ENCODE data around the gene CARF. TPM values are rescaled to one million over a fixed set of nuclear protein-coding genes. Genes with fewer than 3 reads are reported as not detected.
"Not testable (repeated sequence)": the region's sequence is repeated elsewhere in the genome, so short reads cannot be mapped to it uniquely, and the experiment has no call there.

Gene CARF
- total and polyA plus RNA-seq, 12 donors, result 1.9 to 27.9 (median 10.1) TPM

GRCh38 chr2:202950592-202950991 lies 38.5 kb downstream of the CARF start:
- WGBS, 4 donors, result 47 to 55% (median 51%) methylated on average over 2 of the region's 2 CpGs
- peaks cover 0 to 12% of the 10 kb centered on the region in 2 donors for H3K36me3 ChIP-seq (replicated peaks in 1 of 2)
- intact Hi-C loops (cut with DNase I), result no loop called here

GRCh38 chr2:202960524-202960923 lies 48.4 kb downstream of the CARF start:
- TF ChIP-seq POLR2A (IDR thresholded peaks at IDR 0.05), result no peak
- no peak for TF ChIP-seq CTCF (IDR thresholded peaks at IDR 0.05)
- H3K9me3 ChIP-seq (replicated peaks in 1 of 3), result no peaks in the 10 kb centered on the region
- H3K27ac ChIP-seq, result no peak overlapping the region
- H3K36me3 ChIP-seq (replicated peaks in 1 of 2), result peaks cover 0 to 11% of the 10 kb centered on the region in 2 donors
- no peaks in the 10 kb centered on the region for H3K27me3 ChIP-seq
- 93 to 98% (median 96%) methylated on average over 6 of the region's 6 CpGs for WGBS, 4 donors
- no peaks in the 10 kb centered on the region for H3K4me1 ChIP-seq (replicated peaks in 1 of 2)
- intact Hi-C loops (cut with DNase I), result no loop called here
- no peak for DNase-seq
- H3K4me3 ChIP-seq, result no peak overlapping the region

More at GRCh38 chr2:202950592-202950991, 38.5 kb downstream of the CARF start:
- no peaks in the 10 kb centered on the region for H3K27me3 ChIP-seq
- DNase-seq, result no peak
- TF ChIP-seq CTCF (IDR thresholded peaks at IDR 0.05), result no peak
- TF ChIP-seq POLR2A (IDR thresholded peaks at IDR 0.05), result no peak
- H3K4me3 ChIP-seq, result no peak overlapping the region
- no peaks in the 10 kb centered on the region for H3K9me3 ChIP-seq (replicated peaks in 1 of 3)
- H3K27ac ChIP-seq, result no peak overlapping the region
- H3K4me1 ChIP-seq (replicated peaks in 1 of 2), result no peaks in the 10 kb centered on the region

- no peak for DNase-seq
- WGBS, 4 donors, result 95 to 98% (median 96%) methylated on average over 4 of the region's 4 CpGs
- no peaks in the 10 kb centered on the region for H3K4me1 ChIP-seq (replicated peaks in 1 of 2)
- no peak overlapping the region for H3K4me3 ChIP-seq
- H3K27ac ChIP-seq, result no peak overlapping the region
- H3K27me3 ChIP-seq, result no peaks in the 10 kb centered on the region
- intact Hi-C loops (cut with DNase I), result no loop called here
- TF ChIP-seq CTCF (IDR thresholded peaks at IDR 0.05) (no peak), POLR2A (IDR thresholded peaks at IDR 0.05) (no peak)
- H3K36me3 ChIP-seq (replicated peaks in 1 of 2), result no peaks in the 10 kb centered on the region
- H3K9me3 ChIP-seq (replicated peaks in 1 of 3), result no peaks in the 10 kb centered on the region
Measured at GRCh38 chr2:202963712-202964111, 51.6 kb downstream of the CARF start.

- 46 to 63% (median 52%) methylated on average over 5 of the region's 5 CpGs for WGBS, 4 donors
- TF ChIP-seq POLR2A (IDR thresholded peaks at IDR 0.05), result no peak
- no peak for TF ChIP-seq CTCF (IDR thresholded peaks at IDR 0.05)
- no peak overlapping the region for H3K4me3 ChIP-seq
- H3K9me3 ChIP-seq (replicated peaks in 1 of 3), result no peaks in the 10 kb centered on the region
- intact Hi-C loops (cut with DNase I), result no loop called here
- no peaks in the 10 kb centered on the region for H3K4me1 ChIP-seq (replicated peaks in 1 of 2)
- no peaks in the 10 kb centered on the region for H3K27me3 ChIP-seq
- no peak overlapping the region for H3K27ac ChIP-seq
- DNase-seq, result peak in 3 of 7 donors; percentile 16 to 37 (median 26)
- no peaks in the 10 kb centered on the region for H3K36me3 ChIP-seq (replicated peaks in 1 of 2)
Measured at GRCh38 chr2:202965810-202966460, 53.9 kb downstream of the CARF start.

GRCh38 chr2:202969404-202969803 lies 57.3 kb downstream of the CARF start:
- H3K4me1 ChIP-seq (replicated peaks in 1 of 2); H3K4me3 ChIP-seq; H3K9me3 ChIP-seq (replicated peaks in 1 of 3); H3K27me3 ChIP-seq; DNase-seq; H3K27ac ChIP-seq; intact Hi-C loops (cut with DNase I); H3K36me3 ChIP-seq (replicated peaks in 1 of 2): not testable (repeated sequence)
- WGBS, 4 donors, result 45 to 50% (median 47%) methylated on average over 2 of the region's 2 CpGs

All from adrenal gland (tissue), 12 donors.